Activated CD4-positive, alpha-beta T cell treated with anti-CD3 and anti-CD28 coated beads, Interleukin-2, amount 50 U/mL, for 24 hours (primary cell): ENCODE results near the gene PRPF6.
"Not testable (repeated sequence)": the region's sequence is repeated elsewhere in the genome, so short reads cannot be mapped to it uniquely, and the experiment has no call there.

Experiments used
- DNase-seq, 2 donors: peaks; one replicate each; pipeline ENCODE4 v3.0.0-alpha.2; 2020; ENCODE audit warnings: low read depth in 1 of 2, low spot score in 1 of 2

Gene PRPF6

GRCh38 chr20:63960654-63961621 lies 20.0 kb upstream of the PRPF6 start:
- DNase-seq: not testable (repeated sequence)

- DNase-seq: no peak
These were observed 19.1 kb upstream of the PRPF6 start for GRCh38 chr20:63961664-63962425.

- no peak for DNase-seq
These were observed 18.2 kb upstream of the PRPF6 start for GRCh38 chr20:63962426-63963347.

GRCh38 chr20:63963348-63963741 lies 17.6 kb upstream of the PRPF6 start:
- no peak for DNase-seq

GRCh38 chr20:63963784-63964301 lies 17.1 kb upstream of the PRPF6 start:
- DNase-seq: no peak

- DNase-seq: no peak
These were observed 16.5 kb upstream of the PRPF6 start for GRCh38 chr20:63964412-63964811.

GRCh38 chr20:63966172-63966943 lies 14.6 kb upstream of the PRPF6 start:
- DNase-seq: no peak

GRCh38 chr20:63966944-63967322 lies 14.0 kb upstream of the PRPF6 start:
- no peak for DNase-seq

GRCh38 chr20:63967330-63968135 lies 13.4 kb upstream of the PRPF6 start:
- no peak for DNase-seq

GRCh38 chr20:63968136-63968927 lies 12.6 kb upstream of the PRPF6 start:
- DNase-seq: no peak

GRCh38 chr20:63968928-63969760 lies 11.8 kb upstream of the PRPF6 start:
- DNase-seq: no peak

GRCh38 chr20:63969838-63970713 lies 10.9 kb upstream of the PRPF6 start, which contains the start of gene ZNF512B:
ZNF512B (minus strand) TSS chr20:63969930; CDS start chr20:63967950, 1,980 bp downstream.
- DNase-seq: no peak

- DNase-seq: no peak
These were observed 10.1 kb upstream of the PRPF6 start for GRCh38 chr20:63970714-63971431.

GRCh38 chr20:63971960-63972311 lies 9.0 kb upstream of the PRPF6 start:
- DNase-seq: not testable (repeated sequence)

- no peak for DNase-seq
These were observed 8.4 kb upstream of the PRPF6 start for GRCh38 chr20:63972312-63973159.
